ENCODE results near the gene CCDC88C.

Gene CCDC88C

GRCh38 chr14:91327661-91328312 lies 89.8 kb downstream of the CCDC88C start:
- DNase-seq (ENCODE audit: low read depth in 2 of 2) = no peak

- no peak for DNase-seq (ENCODE audit: low read depth in 2 of 2)
These were observed 90.4 kb downstream of the CCDC88C start for GRCh38 chr14:91327250-91327595.

GRCh38 chr14:91326514-91327249 lies 90.9 kb downstream of the CCDC88C start:
- DNase-seq (ENCODE audit: low read depth in 2 of 2) = no peak

GRCh38 chr14:91324606-91325575 lies 92.7 kb downstream of the CCDC88C start:
- no peak for DNase-seq (ENCODE audit: low read depth in 2 of 2)

DNA sequence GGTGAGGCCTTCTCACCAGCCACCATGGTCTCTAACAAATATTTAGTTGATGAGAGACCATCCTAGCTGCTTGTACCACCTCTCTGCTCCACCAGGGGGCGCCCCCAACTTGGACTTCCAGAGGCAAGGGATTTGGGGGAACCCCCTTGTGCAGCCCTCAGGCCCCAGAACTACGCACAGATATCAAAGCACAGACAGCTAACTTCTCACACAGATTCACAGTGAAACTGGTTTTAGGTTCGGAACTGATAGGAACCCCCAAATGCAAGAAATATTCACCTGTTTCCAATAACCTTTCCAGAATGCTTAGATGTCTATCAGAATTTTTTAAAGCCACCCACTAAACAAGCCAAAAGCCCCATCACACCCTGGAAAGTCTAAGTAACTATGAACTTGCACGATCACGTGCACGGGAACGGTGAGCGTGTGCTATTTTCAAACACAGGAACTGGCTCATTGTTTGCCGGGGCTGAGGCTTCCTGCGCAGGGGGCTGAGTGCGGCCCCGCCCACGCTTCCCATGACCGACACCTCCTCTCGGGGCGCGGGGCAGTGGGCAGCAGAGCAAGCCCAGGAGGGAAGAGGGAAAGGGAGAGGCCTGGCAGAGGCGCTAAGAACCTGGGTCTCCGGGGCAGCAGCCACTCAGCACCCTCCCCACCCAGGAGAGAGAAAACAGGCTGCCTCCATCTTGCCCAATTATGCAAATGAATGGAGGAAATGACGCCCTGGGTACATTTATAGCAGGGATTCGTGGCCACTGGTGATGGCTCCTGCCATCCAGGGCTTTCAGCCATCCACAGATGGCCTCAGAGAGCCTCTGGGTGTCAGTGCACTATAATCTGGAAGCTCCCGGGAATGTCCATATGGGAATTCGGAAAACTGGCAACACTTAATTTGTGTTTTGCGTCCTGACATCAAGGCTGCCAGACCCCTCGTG lies 93.7 kb downstream of the CCDC88C start:
- DNase-seq (ENCODE audit: low read depth in 2 of 2) = peak; percentile 80 to 94

DNA sequence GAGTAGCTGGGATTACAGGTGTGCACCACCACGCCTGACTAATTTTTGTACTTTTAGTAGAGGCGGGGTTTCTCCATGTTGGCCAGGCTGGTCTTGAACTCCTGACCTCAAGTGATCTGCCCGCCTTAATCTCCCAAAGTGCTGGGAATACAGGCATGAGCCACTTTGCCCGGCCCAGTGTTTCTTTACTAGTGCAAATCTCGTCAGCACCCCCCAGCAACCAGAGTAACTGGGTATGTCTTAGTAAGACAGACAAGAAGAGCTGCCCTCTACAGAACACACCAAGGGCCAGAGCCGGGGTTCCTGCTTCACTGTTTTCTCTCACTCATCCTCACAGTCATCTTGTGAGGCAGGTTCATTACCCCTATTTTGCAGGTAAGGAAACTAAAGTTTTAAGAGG lies 94.6 kb downstream of the CCDC88C start:
- DNase-seq (ENCODE audit: low read depth in 2 of 2) = no peak

GRCh38 chr14:91322623-91323022 lies 95.0 kb downstream of the CCDC88C start:
- no peak for DNase-seq (ENCODE audit: low read depth in 2 of 2)

- DNase-seq (ENCODE audit: low read depth in 2 of 2) = no peak
These were observed 96.5 kb downstream of the CCDC88C start for GRCh38 chr14:91321131-91321530.

- DNase-seq (ENCODE audit: low read depth in 2 of 2) = no peak
These were observed 97.4 kb downstream of the CCDC88C start for GRCh38 chr14:91320266-91320665.

DNA sequence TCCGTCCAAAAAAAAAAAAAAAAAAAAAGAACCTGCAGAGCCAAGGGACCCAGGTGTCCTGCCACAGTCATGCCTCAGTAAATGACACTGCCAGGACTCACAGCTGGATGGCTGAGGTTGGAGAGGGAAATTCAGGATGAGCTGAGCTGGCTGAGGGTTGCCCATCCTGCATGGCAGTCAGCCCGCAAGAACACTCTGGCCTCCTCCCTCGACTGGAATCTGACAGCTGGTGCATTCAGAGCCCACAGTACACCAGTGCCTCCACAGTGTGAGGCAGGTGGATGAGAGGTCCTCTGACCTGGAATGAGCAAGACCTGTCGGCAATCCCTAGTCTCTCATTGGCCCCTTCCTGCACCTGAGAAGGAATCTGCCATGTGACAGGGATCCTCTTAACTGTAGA lies 98.7 kb downstream of the CCDC88C start:
- no peak for DNase-seq (ENCODE audit: low read depth in 2 of 2)

- DNase-seq (ENCODE audit: low read depth in 2 of 2) = peak; percentile 55 to 57
These were observed 100.0 kb downstream of the CCDC88C start for GRCh38 chr14:91317381-91318308.

- DNase-seq (ENCODE audit: low read depth in 2 of 2) = no peak
These were observed 100.9 kb downstream of the CCDC88C start for GRCh38 chr14:91316761-91317160.

- DNase-seq (ENCODE audit: low read depth in 2 of 2) = peak; percentile 44 to 53
These were observed 101.8 kb downstream of the CCDC88C start for GRCh38 chr14:91315844-91316267.

DNA sequence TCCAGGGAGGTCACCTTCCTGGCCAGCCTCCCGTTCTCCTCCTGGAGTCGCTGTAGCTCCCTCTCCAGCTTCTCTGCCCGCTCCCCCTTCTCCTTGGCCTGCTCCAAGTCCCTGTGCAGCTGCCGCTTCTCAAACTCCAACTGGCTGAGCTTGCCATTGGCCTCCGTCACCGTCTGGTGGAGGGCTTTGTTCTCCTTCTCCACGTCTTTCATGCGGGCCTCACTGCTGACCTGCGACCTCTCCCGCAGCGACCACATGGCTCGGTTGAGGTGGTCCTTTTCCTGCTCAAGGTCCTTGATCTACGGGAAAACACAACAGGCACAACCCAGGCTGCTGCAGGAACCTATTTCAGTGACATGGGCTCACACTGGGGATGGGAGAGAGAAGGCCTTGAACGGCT lies 103.8 kb downstream of the CCDC88C start:
- DNase-seq (ENCODE audit: low read depth in 2 of 2) = no peak

GRCh38 chr14:91313154-91313850 lies 104.3 kb downstream of the CCDC88C start:
- DNase-seq (ENCODE audit: low read depth in 2 of 2) = no peak

GRCh38 chr14:91311284-91311662 lies 106.3 kb downstream of the CCDC88C start:
- DNase-seq (ENCODE audit: low read depth in 2 of 2) = no peak

- DNase-seq (ENCODE audit: low read depth in 2 of 2) = no peak
These were observed 106.9 kb downstream of the CCDC88C start for GRCh38 chr14:91310606-91311283.

- DNase-seq (ENCODE audit: low read depth in 2 of 2) = no peak
These were observed 107.8 kb downstream of the CCDC88C start for GRCh38 chr14:91309756-91310280.

DNA sequence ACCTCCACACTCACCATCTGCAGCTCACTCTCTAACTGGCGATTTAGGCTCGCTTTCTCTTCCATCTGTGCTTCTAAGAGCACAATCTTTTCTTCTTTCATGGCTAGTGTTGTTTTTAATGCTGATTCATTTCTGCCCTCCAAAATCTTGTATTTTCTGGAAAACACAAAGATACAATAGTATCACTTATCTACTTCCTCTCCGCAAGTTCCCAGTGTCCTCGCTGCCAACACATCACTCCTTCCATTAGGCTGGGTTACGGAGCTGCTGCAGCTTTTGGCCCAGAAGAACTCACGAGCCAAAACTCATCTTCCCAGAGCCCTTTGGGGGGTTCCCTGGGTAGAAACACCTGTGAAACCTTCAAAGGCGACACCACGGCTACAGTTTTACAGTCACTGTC lies 109.3 kb downstream of the CCDC88C start:
- no peak for DNase-seq (ENCODE audit: low read depth in 2 of 2)

Measured in stimulated activated CD8-positive, alpha-beta memory T cell treated with anti-CD3 and anti-CD28 coated beads, Interleukin-7, amount 100 ng/mL, for 1 hour (primary cell).